GM13976 (cell line): ENCODE results near the gene GPR31.
"Not testable (repeated sequence)": the region's sequence is repeated elsewhere in the genome, so short reads cannot be mapped to it uniquely, and the experiment has no call there.

Experiments used
- DNase-seq: peaks from one replicate; pipeline ENCODE4 v3.0.0; 2012; ENCODE audit warnings: low spot score
- in situ Hi-C: fragments of 300-500 bp; cut with MboI; formaldehyde crosslinking; loops from one replicate; pipeline ENCODE4 v1.12.0; 2022; ENCODE audit warnings: low sequenced_read_pairs, mixed read lengths, inconsistent platforms; ENCODE audit not compliant: unreplicated experiment
- TF ChIP-seq, protein P1 (sequence below): IDR thresholded peaks from 2 replicates; pipeline ENCODE4 v1.5.1; 2012; ENCODE audit warnings: borderline replicate concordance, mild to moderate bottlenecking; ENCODE audit not compliant: insufficient read depth; ENCODE audit errors: extremely low read depth, missing control alignments, control extremely low read depth

Gene GPR31, protein sequence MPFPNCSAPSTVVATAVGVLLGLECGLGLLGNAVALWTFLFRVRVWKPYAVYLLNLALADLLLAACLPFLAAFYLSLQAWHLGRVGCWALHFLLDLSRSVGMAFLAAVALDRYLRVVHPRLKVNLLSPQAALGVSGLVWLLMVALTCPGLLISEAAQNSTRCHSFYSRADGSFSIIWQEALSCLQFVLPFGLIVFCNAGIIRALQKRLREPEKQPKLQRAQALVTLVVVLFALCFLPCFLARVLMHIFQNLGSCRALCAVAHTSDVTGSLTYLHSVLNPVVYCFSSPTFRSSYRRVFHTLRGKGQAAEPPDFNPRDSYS

DNA sequence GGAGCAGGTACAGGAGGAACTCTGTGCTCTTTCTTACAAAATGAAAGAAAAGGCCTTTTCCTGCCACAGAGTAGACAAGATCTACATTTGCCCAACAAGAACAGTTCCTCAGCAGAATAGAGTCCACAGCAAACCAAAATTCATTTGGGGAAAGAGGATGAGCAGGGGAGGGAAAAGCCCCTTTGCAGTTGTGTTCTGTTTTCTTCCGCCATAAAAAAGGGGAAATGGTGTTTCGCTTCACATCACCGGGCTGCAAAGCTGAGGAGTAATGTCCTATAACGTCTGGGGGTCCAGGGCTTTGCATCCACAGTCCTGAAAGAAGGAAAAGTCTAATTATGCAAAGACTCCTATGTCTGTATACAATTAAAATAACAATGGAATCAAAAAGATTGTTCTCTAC, at the start of gene GPR31:
TSS of gene GPR31 (minus strand) at position 118 of the 400 bp plus-strand sequence. CDS start 149 bp downstream, outside the sequence.
- in situ Hi-C loops = loop anchor here (10.0 kb wide), 1 partner anchor 383 kb away; no protein-coding TSS in a partner anchor
- TF ChIP-seq, protein P1, sequence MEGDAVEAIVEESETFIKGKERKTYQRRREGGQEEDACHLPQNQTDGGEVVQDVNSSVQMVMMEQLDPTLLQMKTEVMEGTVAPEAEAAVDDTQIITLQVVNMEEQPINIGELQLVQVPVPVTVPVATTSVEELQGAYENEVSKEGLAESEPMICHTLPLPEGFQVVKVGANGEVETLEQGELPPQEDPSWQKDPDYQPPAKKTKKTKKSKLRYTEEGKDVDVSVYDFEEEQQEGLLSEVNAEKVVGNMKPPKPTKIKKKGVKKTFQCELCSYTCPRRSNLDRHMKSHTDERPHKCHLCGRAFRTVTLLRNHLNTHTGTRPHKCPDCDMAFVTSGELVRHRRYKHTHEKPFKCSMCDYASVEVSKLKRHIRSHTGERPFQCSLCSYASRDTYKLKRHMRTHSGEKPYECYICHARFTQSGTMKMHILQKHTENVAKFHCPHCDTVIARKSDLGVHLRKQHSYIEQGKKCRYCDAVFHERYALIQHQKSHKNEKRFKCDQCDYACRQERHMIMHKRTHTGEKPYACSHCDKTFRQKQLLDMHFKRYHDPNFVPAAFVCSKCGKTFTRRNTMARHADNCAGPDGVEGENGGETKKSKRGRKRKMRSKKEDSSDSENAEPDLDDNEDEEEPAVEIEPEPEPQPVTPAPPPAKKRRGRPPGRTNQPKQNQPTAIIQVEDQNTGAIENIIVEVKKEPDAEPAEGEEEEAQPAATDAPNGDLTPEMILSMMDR = no peak
- DNase-seq = no peak

DNA sequence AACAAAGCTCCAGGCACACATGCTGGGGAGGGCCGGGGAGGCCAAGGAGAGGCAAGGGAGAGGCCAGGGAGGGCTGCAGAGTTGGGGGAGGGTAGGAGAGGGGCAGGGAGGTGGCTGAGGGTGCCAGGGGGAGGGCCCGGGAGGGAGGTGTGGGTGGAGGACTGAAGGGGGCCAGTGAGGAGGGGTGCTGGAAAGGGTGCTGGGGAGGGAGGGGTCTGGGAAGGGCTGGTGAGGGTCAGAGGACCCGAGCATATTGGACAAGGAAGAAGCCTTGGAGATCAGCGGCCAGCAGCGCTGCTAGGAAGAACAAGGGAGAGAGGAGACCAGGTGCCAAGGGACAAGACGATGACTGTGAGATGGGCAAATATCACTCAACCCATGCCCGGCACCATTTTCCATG, 49.7 kb upstream of the GPR31 start:
- in situ Hi-C loops = no loop called here
- no peak for DNase-seq
- TF ChIP-seq, protein P1 = no peak

DNA sequence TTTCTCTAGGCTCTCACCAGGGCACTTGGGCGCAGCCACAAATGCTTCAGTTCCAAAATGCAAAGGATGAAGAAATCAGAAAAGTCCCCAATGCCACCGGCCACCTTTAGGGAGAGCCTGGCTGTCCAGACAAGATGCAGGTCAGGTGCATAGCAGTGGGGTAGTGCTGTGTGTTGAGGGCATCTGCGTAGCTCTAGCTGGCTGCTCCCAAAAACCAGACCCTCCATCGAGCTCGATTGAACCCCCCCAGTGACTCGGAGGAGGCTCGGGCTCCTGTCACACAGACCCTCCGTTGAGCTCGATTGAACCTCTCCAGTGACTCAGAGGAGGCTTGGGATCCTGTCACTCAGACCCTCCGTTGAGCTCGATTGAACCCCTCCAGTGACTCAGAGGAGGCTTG, 47.5 kb upstream of the GPR31 start:
- DNase-seq, in situ Hi-C loops: not testable (repeated sequence)

DNA sequence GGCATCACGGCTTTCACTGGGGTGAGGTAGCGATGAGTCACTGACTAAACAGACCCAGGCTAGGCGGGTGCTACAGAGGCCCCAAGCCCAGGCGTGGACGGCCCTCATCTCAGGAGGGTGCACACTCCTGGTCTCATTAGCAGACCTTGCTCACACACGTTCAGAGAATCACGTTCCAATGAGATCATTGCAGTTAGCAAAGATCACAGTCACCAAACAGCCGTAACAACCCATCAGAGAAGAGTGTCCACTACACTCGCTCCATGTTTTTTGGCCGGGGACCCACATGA, 46.2 kb upstream of the GPR31 start:
- in situ Hi-C loops, DNase-seq: not testable (repeated sequence)

DNA sequence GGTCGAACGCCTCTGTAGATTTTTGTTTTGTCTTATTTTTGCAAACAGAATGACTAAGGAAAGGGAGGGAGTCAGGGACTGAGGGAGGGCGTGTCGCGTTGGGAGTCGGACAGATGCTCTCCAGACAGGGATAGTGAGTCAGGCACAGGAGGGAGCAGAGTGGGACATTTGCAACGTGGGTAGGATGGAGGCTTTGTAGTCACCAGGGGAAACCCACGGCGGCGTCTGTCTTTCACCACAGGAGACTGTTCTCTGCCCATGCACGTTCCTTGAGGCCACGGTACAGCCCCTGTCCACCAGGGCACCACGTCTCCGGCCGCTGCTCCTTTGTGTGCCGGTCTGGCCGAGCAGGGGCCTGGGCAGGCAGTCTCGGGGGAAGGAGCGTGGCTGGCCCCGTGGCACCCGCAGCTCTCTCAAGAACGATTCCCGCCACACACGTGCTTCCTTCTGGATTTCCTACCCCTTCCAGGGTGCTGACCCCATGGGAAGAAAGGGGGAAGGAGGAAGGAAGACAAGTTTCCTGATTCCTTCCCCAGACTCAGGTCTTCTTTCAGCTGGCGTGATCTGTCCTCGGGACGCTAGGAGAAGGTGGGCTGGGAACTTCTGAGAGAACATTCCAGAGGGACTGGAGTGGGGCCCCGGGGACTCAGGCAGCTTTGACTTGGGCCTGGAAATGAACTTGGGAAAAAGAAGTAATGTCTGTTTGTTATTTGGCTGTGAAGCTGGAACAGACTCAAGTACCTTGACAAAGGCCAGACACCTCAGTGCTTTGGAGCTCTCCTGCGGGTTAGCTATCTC, 45.7 kb upstream of the GPR31 start:
- in situ Hi-C loops = not testable (repeated sequence)

DNA sequence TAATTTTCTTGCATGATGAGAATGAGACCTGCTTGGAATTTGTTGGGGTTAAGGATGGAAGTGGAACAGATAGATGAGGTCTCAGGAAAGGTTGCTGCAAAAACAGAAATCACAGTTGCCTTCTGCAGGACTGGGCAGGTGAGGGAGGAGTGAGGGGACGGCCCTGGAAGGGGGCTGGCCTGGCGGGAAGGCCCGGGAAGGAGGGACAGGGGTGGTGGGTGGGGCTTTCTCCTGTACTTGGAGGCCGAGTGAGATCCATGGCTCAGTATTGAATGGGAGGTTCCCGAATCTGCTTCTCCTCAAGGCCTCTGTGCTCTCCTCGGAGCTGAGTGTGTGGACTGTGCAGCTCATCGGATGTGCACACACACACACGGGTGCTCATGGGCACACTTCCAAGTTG, 44.8 kb upstream of the GPR31 start:
- DNase-seq, in situ Hi-C loops: not testable (repeated sequence)

More for the DNA sequence above, 45.7 kb upstream of the GPR31 start:
- DNase-seq = not testable (repeated sequence)

DNA sequence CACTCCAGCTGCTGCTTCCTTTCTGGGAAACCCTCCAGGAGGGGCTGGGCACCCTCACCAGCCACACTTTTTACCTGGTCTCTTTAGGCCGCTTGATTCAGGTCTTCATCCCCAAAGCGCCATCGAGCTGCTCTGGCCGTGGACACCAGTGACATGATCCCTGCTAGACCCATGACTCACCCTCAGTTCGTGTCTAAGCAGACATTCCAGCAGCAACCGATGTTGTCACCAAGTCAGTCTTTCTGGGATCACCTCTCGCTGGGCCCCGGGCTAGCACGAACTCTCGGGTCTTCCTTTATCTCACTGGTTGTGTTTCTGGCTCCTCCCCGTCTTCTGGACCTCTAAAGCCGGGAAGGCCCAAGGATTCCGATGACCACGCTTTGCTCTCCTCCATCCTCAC, 43.0 kb upstream of the GPR31 start:
- DNase-seq = no peak
- TF ChIP-seq, protein P1 = no peak
- in situ Hi-C loops = no loop called here

DNA sequence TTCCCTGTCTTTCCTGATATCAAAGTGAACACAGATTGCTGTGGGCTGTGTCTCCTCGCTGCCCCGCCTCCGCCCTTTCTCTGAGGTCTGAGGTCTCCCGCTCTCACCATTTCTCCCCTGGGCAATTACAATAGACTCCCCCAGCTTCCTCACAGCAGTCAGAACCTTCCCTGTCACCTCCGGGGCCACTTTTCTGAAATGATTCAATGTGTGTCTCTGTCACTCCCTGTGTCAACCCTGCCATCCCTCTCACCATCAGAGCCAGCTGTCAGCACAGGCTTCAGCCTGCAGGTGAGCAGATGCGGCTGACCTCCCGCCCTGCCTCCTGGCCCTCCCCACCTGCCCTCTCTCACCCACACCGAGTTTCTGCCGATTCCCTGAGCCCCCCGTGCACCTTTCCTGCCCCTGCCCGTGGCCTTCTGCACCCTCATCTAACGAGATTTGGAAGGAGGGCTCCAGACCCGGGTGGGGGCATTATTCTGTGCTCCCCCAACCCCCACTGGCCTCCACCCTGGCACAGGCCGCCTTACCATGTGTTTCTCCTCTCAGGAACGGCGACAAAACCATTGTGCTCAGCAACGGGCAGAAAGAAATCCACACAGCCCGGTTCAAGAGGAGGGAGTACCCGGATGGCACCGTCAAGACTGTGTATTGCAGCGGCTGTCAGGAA, 38.3 kb upstream of the GPR31 start:
- in situ Hi-C loops, DNase-seq: not testable (repeated sequence)

DNA sequence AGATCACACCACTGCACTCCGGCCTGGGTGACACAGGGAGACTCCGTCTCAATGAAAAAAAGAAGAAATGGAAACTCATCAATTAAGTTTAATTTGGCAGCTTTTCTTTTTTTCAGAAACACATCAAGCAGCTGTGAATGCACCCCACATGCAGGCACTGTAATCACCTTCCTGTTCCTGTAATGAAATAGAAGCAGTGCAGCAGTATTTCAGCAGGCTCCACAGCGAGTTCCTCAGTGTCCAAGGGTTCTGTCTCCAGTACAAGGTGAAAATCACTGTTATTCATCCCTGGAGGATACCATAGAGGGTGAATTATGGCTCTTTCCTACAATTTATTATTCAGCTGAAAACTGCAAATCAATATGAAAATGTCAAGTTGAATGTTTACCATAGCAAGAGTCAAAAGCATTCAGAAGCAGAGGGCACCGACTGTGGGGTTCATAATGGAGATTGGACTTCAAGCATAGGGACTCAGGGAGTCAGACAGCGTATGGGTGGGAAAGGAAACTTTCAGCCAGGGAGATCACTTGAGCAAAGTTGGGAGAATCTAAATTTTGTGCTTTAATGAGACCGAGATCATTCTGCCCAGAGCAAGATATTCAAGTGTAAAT, 35.8 kb upstream of the GPR31 start:
- in situ Hi-C loops, DNase-seq: not testable (repeated sequence)

DNA sequence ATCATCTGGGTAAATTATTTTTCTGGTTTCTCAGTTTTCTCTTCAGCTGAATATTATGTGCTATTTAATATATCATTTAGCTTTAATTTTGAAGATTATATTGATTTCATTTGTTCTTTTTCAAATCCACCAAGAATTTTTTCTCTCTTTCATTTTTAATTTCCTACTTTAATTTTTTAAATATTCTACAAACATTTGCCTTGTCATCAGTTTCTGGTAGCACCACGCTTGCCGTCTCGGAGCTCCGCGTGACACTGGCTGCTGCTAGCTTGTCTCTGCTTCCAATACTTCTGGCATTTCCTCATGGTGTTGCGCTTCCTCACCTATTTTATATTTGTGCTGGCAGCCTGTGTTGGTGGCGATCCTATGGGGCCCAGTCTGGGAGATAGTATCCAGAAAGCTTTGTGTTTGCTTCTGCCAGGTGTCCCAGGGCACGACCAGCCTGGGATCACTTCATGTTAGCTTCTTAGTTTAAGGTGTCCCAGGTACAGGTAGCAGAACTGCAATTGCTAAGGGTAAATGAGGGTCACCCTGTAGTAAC, 33.3 kb upstream of the GPR31 start:
- DNase-seq, in situ Hi-C loops: not testable (repeated sequence)

DNA sequence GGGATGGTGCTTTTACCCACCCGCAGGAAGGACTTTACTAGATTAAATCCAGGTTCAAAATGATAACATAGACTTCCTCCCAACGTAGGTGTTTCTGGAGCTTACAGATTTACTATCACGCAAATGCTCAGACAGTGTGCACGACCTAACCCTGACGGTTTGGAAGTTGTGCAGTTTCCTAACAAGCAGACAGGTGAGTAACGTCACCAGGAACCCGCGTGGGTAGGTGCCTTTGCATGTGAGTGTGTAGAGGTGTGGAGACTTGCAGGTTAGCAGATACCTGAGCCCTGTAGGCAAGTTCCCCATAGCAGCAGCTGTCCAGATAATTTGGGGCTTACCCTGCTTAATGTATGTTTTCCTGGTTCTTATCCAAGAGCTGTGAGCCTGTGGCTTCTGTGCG, 29.5 kb upstream of the GPR31 start:
- DNase-seq, in situ Hi-C loops: not testable (repeated sequence)

DNA sequence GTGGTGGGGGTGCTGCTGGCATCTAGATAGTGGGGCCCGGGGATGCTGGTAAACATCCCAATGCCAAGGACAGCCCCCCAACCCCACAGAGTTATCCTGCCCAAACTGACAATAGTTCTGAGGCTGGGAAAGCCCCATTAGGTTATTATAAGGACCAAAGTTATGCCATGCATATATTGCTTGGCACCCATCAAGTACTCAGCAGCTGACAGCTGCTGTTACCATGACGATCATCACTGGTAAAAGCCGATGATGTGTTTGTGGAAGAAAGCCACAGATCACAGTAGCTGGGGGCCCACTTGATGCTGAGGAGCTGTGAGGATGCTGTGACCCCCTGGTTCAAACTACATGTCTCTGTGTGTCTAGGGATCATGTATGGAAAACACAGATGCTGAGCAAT, 27.3 kb upstream of the GPR31 start:
- in situ Hi-C loops, DNase-seq: not testable (repeated sequence)

DNA sequence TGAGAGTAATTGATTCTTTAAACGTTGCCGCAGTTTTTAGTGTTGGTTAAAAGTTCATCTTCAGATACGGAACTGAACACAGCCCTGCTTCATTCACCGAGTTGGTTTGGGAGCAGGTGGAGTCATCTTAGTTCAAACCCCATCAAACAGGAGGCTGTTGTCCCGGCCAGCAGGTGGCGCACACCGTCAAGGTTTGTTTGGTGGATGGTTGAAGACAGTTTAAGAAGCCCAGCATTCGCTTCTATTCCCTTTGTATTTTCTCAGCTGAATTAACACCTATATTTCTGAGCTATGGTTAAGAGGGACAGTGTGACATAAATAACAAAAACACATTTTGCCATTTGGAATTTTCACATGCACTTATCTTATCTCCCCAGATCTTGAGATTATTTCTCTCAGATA, 25.1 kb upstream of the GPR31 start:
- in situ Hi-C loops = not testable (repeated sequence)

DNA sequence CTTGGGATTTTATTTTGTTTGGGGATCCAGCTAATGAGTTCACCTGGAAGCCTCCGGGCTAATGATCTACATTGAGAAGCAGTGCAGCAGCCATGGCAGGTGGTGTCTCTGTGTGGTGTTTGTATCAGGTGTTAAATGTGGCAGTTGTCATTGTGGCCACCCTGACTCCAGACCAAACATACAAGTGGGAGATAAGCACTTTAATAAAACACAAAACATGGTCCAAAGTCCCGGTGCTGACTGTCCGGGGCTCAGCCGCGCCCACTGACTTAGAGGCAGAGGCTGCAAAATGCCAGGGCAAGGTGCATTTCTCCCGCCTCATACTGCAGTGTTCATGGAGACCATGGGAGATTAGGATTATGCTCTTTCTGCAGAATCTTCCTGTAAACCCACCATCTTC, 23.6 kb upstream of the GPR31 start:
- in situ Hi-C loops, DNase-seq: not testable (repeated sequence)

More for the DNA sequence above, 25.1 kb upstream of the GPR31 start:
- not testable (repeated sequence) for DNase-seq
